Activated CD4-positive, alpha-beta memory T cell treated with anti-CD3 and anti-CD28 coated beads, Interleukin-2, amount 10 ng/mL, durations not matched to agents 7 days and 5 days (primary cell): Measurements from ENCODE around the gene FLOT2. TPM values are rescaled to one million over a fixed set of nuclear protein-coding genes. Genes with fewer than 3 reads are reported as not detected.
"Not testable (repeated sequence)": the region's sequence is repeated elsewhere in the genome, so short reads cannot be mapped to it uniquely, and the experiment has no call there.

Source experiments
- CTCF ChIA-PET: fragments of 350-600 bp; sonication (Branson Sonifier 250); formaldehyde crosslinking; loops from one replicate; lab custom pipeline; 2021; ENCODE audit warnings: antibody characterized with exemption, inconsistent platforms; lab: Charles Lee
- POLR2A ChIA-PET: fragments of 350-600 bp; sonication (Branson Sonifier 250); formaldehyde crosslinking; loops from one replicate; lab custom pipeline; 2021; ENCODE audit warnings: antibody characterized with exemption; lab: Charles Lee
- DNase-seq: peaks from one replicate; pipeline ENCODE4 v3.0.0-alpha.2; 2020
- H3K27ac Mint-ChIP-seq: one replicate; pipeline ENCODE4 v1.8.0; 2021; ENCODE audit warnings: mild to moderate bottlenecking, mixed read lengths
- H3K27me3 Mint-ChIP-seq: one replicate; pipeline ENCODE4 v1.8.0; 2021; ENCODE audit warnings: mixed read lengths
- H3K36me3 Mint-ChIP-seq: one replicate; pipeline ENCODE4 v1.8.0; 2021; ENCODE audit warnings: low read depth, mixed read lengths
- H3K4me1 Mint-ChIP-seq: one replicate; pipeline ENCODE4 v1.8.0; 2021; ENCODE audit warnings: mixed read lengths
- H3K4me3 Mint-ChIP-seq: one replicate; pipeline ENCODE4 v1.8.0; 2021; ENCODE audit warnings: mild to moderate bottlenecking, mixed read lengths
- H3K9me3 Mint-ChIP-seq: one replicate; pipeline ENCODE4 v1.8.0; 2021; ENCODE audit warnings: mixed read lengths
- total RNA-seq, 2 experiments: library from RNA; stranded (reverse); gene quantifications; one replicate each; pipeline ENCODE4 v1.2.3, GENCODE V29; 2021

Gene FLOT2
- total RNA-seq, 2 experiments from 2014 or later: 193 to 200 TPM

- peaks cover 90% of the 10 kb centered on the region for H3K36me3 Mint-ChIP-seq
- POLR2A ChIA-PET: interaction anchor here (0.7 to 3.3 kb wide), 7 partner anchors 9 to 190 kb away, joined by 3 to 10 read pairs (median 4); partner anchors contain the start of genes FAM222B and TLCD1
- CTCF ChIA-PET: interaction anchor here (0.6 to 4.8 kb wide), 12 partner anchors 9 to 189 kb away, joined by 3 to 32 read pairs (median 6); partner anchors contain the start of genes DHRS13, NEK8 and TLCD1
Observed at GRCh38 chr17:28916302-28916934, 18.9 kb upstream of the FLOT2 start.

GRCh38 chr17:28912938-28913333 is 15.4 kb upstream of the FLOT2 start:
- Mint-ChIP-seq H3K36me3 (peaks cover 86% of the 10 kb centered on the region), H3K4me1 (peaks cover 8% of the 10 kb centered on the region), H3K9me3 (no peaks in the 10 kb centered on the region), H3K4me3 (no peak overlapping the region), H3K27me3 (no peaks in the 10 kb centered on the region), H3K27ac (no peak overlapping the region)
- ChIA-PET CTCF (interaction anchor here (1.2 to 1.4 kb wide), 3 partner anchors 39 to 149 kb away, joined by 5 to 6 read pairs (median 5); no protein-coding TSS in a partner anchor), POLR2A (interaction anchor here (1.1 to 1.5 kb wide), 3 partner anchors 13 to 184 kb away, joined by 3 to 5 read pairs (median 4); partner anchors contain the start of gene NEK8)
- DNase-seq: no peak

More at GRCh38 chr17:28916302-28916934, 18.9 kb upstream of the FLOT2 start:
- Mint-ChIP-seq H3K27me3 (no peaks in the 10 kb centered on the region), H3K4me1 (peaks cover 8% of the 10 kb centered on the region), H3K27ac (no peak overlapping the region), H3K9me3 (no peaks in the 10 kb centered on the region), H3K4me3 (no peak overlapping the region)
- peak; percentile 46 for DNase-seq

- ChIA-PET CTCF (interaction anchor here (1.2 to 1.4 kb wide), 3 partner anchors 40 to 149 kb away, joined by 5 to 6 read pairs (median 5); no protein-coding TSS in a partner anchor), POLR2A (interaction anchor here (1.1 to 1.5 kb wide), 4 partner anchors 13 to 184 kb away, joined by 3 to 5 read pairs (median 4); partner anchors contain the start of gene NEK8)
- Mint-ChIP-seq H3K27me3 (no peaks in the 10 kb centered on the region), H3K4me1 (peaks cover 8% of the 10 kb centered on the region), H3K36me3 (peaks cover 84% of the 10 kb centered on the region), H3K4me3 (no peak overlapping the region), H3K9me3 (no peaks in the 10 kb centered on the region), H3K27ac (no peak overlapping the region)
- DNase-seq: no peak
Observed at GRCh38 chr17:28912281-28912937, 14.9 kb upstream of the FLOT2 start.

GRCh38 chr17:28911411-28912045 is 14.0 kb upstream of the FLOT2 start:
- Mint-ChIP-seq H3K9me3 (no peaks in the 10 kb centered on the region), H3K27me3 (no peaks in the 10 kb centered on the region), H3K36me3 (peaks cover 83% of the 10 kb centered on the region), H3K4me3 (no peak overlapping the region), H3K27ac (no peak overlapping the region), H3K4me1 (peaks cover 8% of the 10 kb centered on the region)
- CTCF ChIA-PET: interaction anchor here (0.6 to 1.7 kb wide), 4 partner anchors 37 to 183 kb away, joined by 3 to 6 read pairs (median 5); partner anchors contain the start of gene NEK8
- POLR2A ChIA-PET: interaction anchor here (1.1 to 1.7 kb wide), 3 partner anchors 26 to 38 kb away, joined by 3 to 4 read pairs (median 3); no protein-coding TSS in a partner anchor
- DNase-seq: no peak

GRCh38 chr17:28910534-28910933 is 13.0 kb upstream of the FLOT2 start:
- DNase-seq: no peak
- no peak overlapping the region for H3K4me3 Mint-ChIP-seq
- POLR2A ChIA-PET: interaction anchor here (1.7 kb wide), 1 partner anchor 39 kb away, joined by 4 read pairs; no protein-coding TSS in a partner anchor
- no peak overlapping the region for H3K27ac Mint-ChIP-seq
- peaks cover 6% of the 10 kb centered on the region for H3K4me1 Mint-ChIP-seq
- peaks cover 80% of the 10 kb centered on the region for H3K36me3 Mint-ChIP-seq
- CTCF ChIA-PET: interaction anchor here (0.6 to 1.7 kb wide), 5 partner anchors 16 to 182 kb away, joined by 3 to 5 read pairs (median 4); partner anchors contain the start of gene NEK8
- H3K9me3 Mint-ChIP-seq: no peaks in the 10 kb centered on the region
- H3K27me3 Mint-ChIP-seq: no peaks in the 10 kb centered on the region

- H3K36me3 Mint-ChIP-seq: peaks cover 67% of the 10 kb centered on the region
- no peaks in the 10 kb centered on the region for H3K9me3 Mint-ChIP-seq
- ChIA-PET CTCF (interaction anchor here (0.7 to 2.9 kb wide), 6 partner anchors 9 to 159 kb away, joined by 3 to 13 read pairs (median 4); no protein-coding TSS in a partner anchor), POLR2A (interaction anchor here (1.3 to 1.9 kb wide), 3 partner anchors 9 to 145 kb away, joined by 3 to 5 read pairs (median 4); no protein-coding TSS in a partner anchor)
- H3K27me3 Mint-ChIP-seq: no peaks in the 10 kb centered on the region
- H3K27ac Mint-ChIP-seq: no peak overlapping the region
- H3K4me1 Mint-ChIP-seq: peaks cover 8% of the 10 kb centered on the region
- no peak for DNase-seq
- H3K4me3 Mint-ChIP-seq: no peak overlapping the region
Observed at GRCh38 chr17:28908640-28909167, 11.2 kb upstream of the FLOT2 start.

GRCh38 chr17:28907709-28908475 is 10.4 kb upstream of the FLOT2 start:
- Mint-ChIP-seq H3K9me3 (no peaks in the 10 kb centered on the region), H3K27me3 (no peaks in the 10 kb centered on the region), H3K4me3 (no peak overlapping the region), H3K36me3 (peaks cover 59% of the 10 kb centered on the region), H3K4me1 (peaks cover 13% of the 10 kb centered on the region), H3K27ac (no peak overlapping the region)
- no peak for DNase-seq
- CTCF ChIA-PET: interaction anchor here (0.7 to 2.9 kb wide), 5 partner anchors 11 to 158 kb away, joined by 3 to 13 read pairs (median 4); no protein-coding TSS in a partner anchor
- POLR2A ChIA-PET: interaction anchor here (0.8 to 1.9 kb wide), 9 partner anchors 10 to 182 kb away, joined by 3 to 5 read pairs (median 3); partner anchors contain the start of genes FLOT2 and TLCD1

GRCh38 chr17:28906706-28907438 is 9.3 kb upstream of the FLOT2 start:
- ChIA-PET CTCF (interaction anchor here (0.5 to 2.9 kb wide), 4 partner anchors 10 to 142 kb away, joined by 3 to 13 read pairs (median 4); no protein-coding TSS in a partner anchor), POLR2A (interaction anchor here (0.8 to 1.4 kb wide), 5 partner anchors 9 to 181 kb away, joined by 3 to 4 read pairs (median 3); partner anchors contain the start of genes FLOT2 and TLCD1)
- Mint-ChIP-seq H3K27ac (no peak overlapping the region), H3K4me1 (peaks cover 17% of the 10 kb centered on the region), H3K4me3 (no peak overlapping the region), H3K27me3 (no peaks in the 10 kb centered on the region), H3K36me3 (peaks cover 53% of the 10 kb centered on the region), H3K9me3 (no peaks in the 10 kb centered on the region)
- DNase-seq: no peak

GRCh38 chr17:28906276-28906675 is 8.7 kb upstream of the FLOT2 start:
- Mint-ChIP-seq H3K4me1 (peaks cover 23% of the 10 kb centered on the region), H3K36me3 (peaks cover 51% of the 10 kb centered on the region), H3K27me3 (no peaks in the 10 kb centered on the region), H3K4me3 (no peak overlapping the region), H3K9me3 (no peaks in the 10 kb centered on the region), H3K27ac (no peak overlapping the region)
- ChIA-PET POLR2A (no interaction called here), CTCF (interaction anchor here (0.5 to 2.9 kb wide), 2 partner anchors 40 to 142 kb away, joined by 3 to 13 read pairs; no protein-coding TSS in a partner anchor)
- no peak for DNase-seq

GRCh38 chr17:28904800-28905199 is 7.3 kb upstream of the FLOT2 start:
- no peaks in the 10 kb centered on the region for H3K27me3 Mint-ChIP-seq
- ChIA-PET CTCF (no interaction called here), POLR2A (no interaction called here)
- no peak for DNase-seq
- no peak overlapping the region for H3K4me3 Mint-ChIP-seq
- H3K9me3 Mint-ChIP-seq: no peaks in the 10 kb centered on the region
- H3K36me3 Mint-ChIP-seq: peaks cover 46% of the 10 kb centered on the region
- H3K27ac Mint-ChIP-seq: no peak overlapping the region
- H3K4me1 Mint-ChIP-seq: peaks cover 32% of the 10 kb centered on the region

- ChIA-PET CTCF (interaction anchor here (0.5 to 5.0 kb wide), 12 partner anchors 8 to 176 kb away, joined by 3 to 37 read pairs (median 8); partner anchors contain the start of genes FAM222B, NEK8, PHF12 and TLCD1), POLR2A (interaction anchor here (1.1 to 4.4 kb wide), 4 partner anchors 11 to 176 kb away, joined by 5 to 39 read pairs (median 18); partner anchors contain the start of gene TLCD1)
- Mint-ChIP-seq H3K36me3 (peaks cover 48% of the 10 kb centered on the region), H3K4me3 (peak overlapping the region; percentile 79), H3K27ac (peak overlapping the region; percentile 38), H3K4me1 (peaks cover 44% of the 10 kb centered on the region)
- not testable (repeated sequence) for H3K27me3 Mint-ChIP-seq, DNase-seq, H3K9me3 Mint-ChIP-seq
Observed at GRCh38 chr17:28903546-28903841, 6.0 kb upstream of the FLOT2 start.
